MCF 10A (cell line): ENCODE results near the gene ELL. TPM values are rescaled to one million over a fixed set of nuclear protein-coding genes. Genes with fewer than 3 reads are reported as not detected.

Source experiments
- BruUV-seq: library from RNA; stranded (reverse); fragments of 400-500 nt; replicated peaks from 2 replicates; lab custom pipeline; 2021; lab: Mats Ljungman, UMichigan
- CTCF ChIA-PET: fragments of 300-600 bp; sonication (Branson Sonifier 250); formaldehyde crosslinking; extraction: SDS; loops from one replicate; lab custom pipeline; 2021; ENCODE audit warnings: antibody characterized with exemption, inconsistent platforms; lab: Yijun Ruan, JAX
- POLR2A ChIA-PET: fragments of 300-600, 350-650 bp; sonication (Branson Sonifier 250); formaldehyde crosslinking; extraction: SDS; loops from one replicate; lab custom pipeline; 2020; ENCODE audit warnings: antibody characterized with exemption, inconsistent platforms; lab: Yijun Ruan, JAX
- DNase-seq: peaks from one replicate; pipeline ENCODE4 v3.0.0-alpha.2; 2018; ENCODE audit not compliant: unreplicated experiment
- H3K27ac Mint-ChIP-seq: one replicate; pipeline ENCODE4 v1.8.0; 2022; ENCODE audit warnings: mild to moderate bottlenecking, low read depth, mixed read lengths; ENCODE audit not compliant: unreplicated experiment
- H3K27me3 Mint-ChIP-seq: one replicate; pipeline ENCODE4 v1.8.0; 2022; ENCODE audit warnings: mixed read lengths; ENCODE audit not compliant: insufficient read depth, unreplicated experiment
- H3K36me3 Mint-ChIP-seq: one replicate; pipeline ENCODE4 v1.8.0; 2022; ENCODE audit warnings: mild to moderate bottlenecking, moderate library complexity, mixed read lengths; ENCODE audit not compliant: insufficient read depth, unreplicated experiment
- H3K4me1 Mint-ChIP-seq: one replicate; pipeline ENCODE4 v1.8.0; 2022; ENCODE audit warnings: mixed read lengths; ENCODE audit not compliant: insufficient read depth, unreplicated experiment
- H3K4me3 Mint-ChIP-seq: one replicate; pipeline ENCODE4 v1.8.0; 2022; ENCODE audit warnings: mild to moderate bottlenecking, moderate library complexity, mixed read lengths; ENCODE audit not compliant: unreplicated experiment
- H3K9me3 Mint-ChIP-seq: one replicate; pipeline ENCODE4 v1.8.0; 2022; ENCODE audit warnings: mixed read lengths; ENCODE audit not compliant: unreplicated experiment
- intact Hi-C: fragments of 100-400 bp; cut with micrococcal nuclease; formaldehyde crosslinking; loops from 2 replicates; pipeline ENCODE4 v1.14.1; 2022
- total RNA-seq: library from RNA; stranded (reverse); gene quantifications from 2 replicates; pipeline ENCODE4 v1.2.3, GENCODE V29; 2022
- TF ChIP-seq, protein P1 (sequence below): fragments of 200-600 bp; IDR thresholded peaks from one replicate; pipeline ENCODE4 v1.8.0; 2022; ENCODE audit warnings: antibody characterized with exemption, mild to moderate bottlenecking; ENCODE audit not compliant: unreplicated experiment

Gene ELL
- total RNA-seq, 1 experiment from 2014 or later = 22.4 TPM

DNA sequence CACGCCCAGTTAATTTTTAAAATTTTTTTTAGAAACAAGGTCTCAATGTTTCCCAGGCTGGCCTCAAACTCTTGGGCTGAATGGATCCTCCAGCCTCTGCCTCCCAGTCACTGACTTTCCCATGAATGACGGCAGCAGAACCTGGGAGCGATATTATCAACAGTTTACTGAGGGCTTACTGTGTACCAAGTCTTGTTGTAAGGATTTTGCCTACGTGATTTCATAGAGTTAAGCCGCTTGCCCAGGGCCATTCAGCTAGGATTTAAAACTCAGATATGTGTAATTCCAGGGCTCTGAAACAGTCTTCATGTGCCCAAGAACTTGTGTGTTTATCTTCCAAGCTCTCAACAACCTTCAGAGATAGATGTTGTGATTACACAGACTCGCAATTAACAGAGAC is 29.8 kb upstream of the ELL start:
- intact Hi-C loops = no loop called here
- Mint-ChIP-seq H3K27me3 (no peaks in the 10 kb centered on the region), H3K4me3 (no peak overlapping the region), H3K9me3 (no peaks in the 10 kb centered on the region), H3K36me3 (no peaks in the 10 kb centered on the region), H3K4me1 (no peaks in the 10 kb centered on the region), H3K27ac (no peak overlapping the region)
- TF ChIP-seq, protein P1, sequence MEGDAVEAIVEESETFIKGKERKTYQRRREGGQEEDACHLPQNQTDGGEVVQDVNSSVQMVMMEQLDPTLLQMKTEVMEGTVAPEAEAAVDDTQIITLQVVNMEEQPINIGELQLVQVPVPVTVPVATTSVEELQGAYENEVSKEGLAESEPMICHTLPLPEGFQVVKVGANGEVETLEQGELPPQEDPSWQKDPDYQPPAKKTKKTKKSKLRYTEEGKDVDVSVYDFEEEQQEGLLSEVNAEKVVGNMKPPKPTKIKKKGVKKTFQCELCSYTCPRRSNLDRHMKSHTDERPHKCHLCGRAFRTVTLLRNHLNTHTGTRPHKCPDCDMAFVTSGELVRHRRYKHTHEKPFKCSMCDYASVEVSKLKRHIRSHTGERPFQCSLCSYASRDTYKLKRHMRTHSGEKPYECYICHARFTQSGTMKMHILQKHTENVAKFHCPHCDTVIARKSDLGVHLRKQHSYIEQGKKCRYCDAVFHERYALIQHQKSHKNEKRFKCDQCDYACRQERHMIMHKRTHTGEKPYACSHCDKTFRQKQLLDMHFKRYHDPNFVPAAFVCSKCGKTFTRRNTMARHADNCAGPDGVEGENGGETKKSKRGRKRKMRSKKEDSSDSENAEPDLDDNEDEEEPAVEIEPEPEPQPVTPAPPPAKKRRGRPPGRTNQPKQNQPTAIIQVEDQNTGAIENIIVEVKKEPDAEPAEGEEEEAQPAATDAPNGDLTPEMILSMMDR = no peak
- no peak for DNase-seq
- no TSS peak for BruUV-seq
- ChIA-PET CTCF (interaction anchor here (0.6 to 1.0 kb wide), 3 partner anchors 31 to 141 kb away, joined by 3 to 6 read pairs (median 3); no protein-coding TSS in a partner anchor), POLR2A (interaction anchor here (1.0 kb wide), 1 partner anchor 20 kb away, joined by 3 read pairs; the partner anchor contains the start of gene UBA52)

- no TSS peak for BruUV-seq
- POLR2A ChIA-PET = interaction anchor here (0.6 to 3.3 kb wide), 14 partner anchors 10 to 375 kb away, joined by 3 to 38 read pairs (median 4); partner anchors contain the start of genes COPE, DDX49, ELL and KXD1
- Mint-ChIP-seq H3K4me3 (peak overlapping the region; percentile 87), H3K27ac (peak overlapping the region; percentile 94), H3K4me1 (peaks cover 8% of the 10 kb centered on the region), H3K9me3 (no peaks in the 10 kb centered on the region), H3K36me3 (peaks cover 28% of the 10 kb centered on the region), H3K27me3 (no peaks in the 10 kb centered on the region)
- intact Hi-C loops = no loop called here
- CTCF ChIA-PET = interaction anchor here (0.6 to 1.7 kb wide), 8 partner anchors 14 to 373 kb away, joined by 3 to 7 read pairs (median 5); partner anchors contain the start of gene KXD1
- TF ChIP-seq, protein P1 = no peak
- peak; percentile 85 for DNase-seq
These were observed 22.1 kb upstream of the ELL start for GRCh38 chr19:18543814-18544475.

- peak; percentile 87 for DNase-seq
- POLR2A ChIA-PET = interaction anchor here (0.6 to 3.3 kb wide), 19 partner anchors 11 to 376 kb away, joined by 3 to 38 read pairs (median 5); partner anchors contain the start of genes COPE, DDX49, ELL and KXD1
- TF ChIP-seq, protein P1 = no peak
- Mint-ChIP-seq H3K4me1 (peaks cover 8% of the 10 kb centered on the region), H3K36me3 (peaks cover 30% of the 10 kb centered on the region), H3K27ac (peak within 1 kb of the TSS; percentile 94), H3K4me3 (peak within 1 kb of the TSS; percentile 87), H3K27me3 (no peaks in the 10 kb centered on the region), H3K9me3 (no peaks in the 10 kb centered on the region)
- intact Hi-C loops = no loop called here
- BruUV-seq = no TSS peak
- CTCF ChIA-PET = interaction anchor here (0.5 to 1.7 kb wide), 5 partner anchors 23 to 129 kb away, joined by 3 to 7 read pairs (median 5); no protein-coding TSS in a partner anchor
These were observed 21.3 kb upstream of the ELL start, which contains the start of gene FKBP8 for GRCh38 chr19:18542941-18543813. Gene FKBP8, minus strand, starts transcription at chr19:18543573. Its CDS starts 1,603 bp downstream, at chr19:18541970.
